NCI-H82 (cell line): ENCODE data around the gene SMARCC2.
A peak's percentile ranks its signal among the peaks of the same experiment; 100 is the strongest.

Experiments used
- DNase-seq: peaks from one replicate; lab custom pipeline; 2025; lab: John Stamatoyannopoulos, UW

Gene SMARCC2

GRCh38 chr12:56120158-56120846 is 69.0 kb downstream of the SMARCC2 start:
- DNase-seq: no peak

GRCh38 chr12:56119361-56119796 is 69.9 kb downstream of the SMARCC2 start:
- DNase-seq: peak; percentile 96

GRCh38 chr12:56118688-56119357 is 70.5 kb downstream of the SMARCC2 start:
- no peak for DNase-seq

GRCh38 chr12:56117778-56118687 is 71.2 kb downstream of the SMARCC2 start, which contains the start of gene ZC3H10:
TSS of gene ZC3H10 (plus strand) at chr12:56118266. CDS start at chr12:56120563, 2,297 bp downstream.
- peak; percentile 100 for DNase-seq

- peak; percentile 59 for DNase-seq
Observed at GRCh38 chr12:56117082-56117706, 72.1 kb downstream of the SMARCC2 start.

- DNase-seq: peak; percentile 97
Observed at GRCh38 chr12:56116267-56117081, 72.8 kb downstream of the SMARCC2 start, which contains the start of gene RPL41. TSS of gene RPL41 (plus strand) at chr12:56116633.

- peak; percentile 55 for DNase-seq
Observed at GRCh38 chr12:56115329-56115728, 74.0 kb downstream of the SMARCC2 start.

GRCh38 chr12:56114084-56114483 is 75.2 kb downstream of the SMARCC2 start:
- no peak for DNase-seq
